DMS53 (cell line): ENCODE data around the gene MMP3.

Source experiments
- DNase-seq: peaks from one replicate; lab custom pipeline; 2025; lab: John Stamatoyannopoulos, UW

The MMP3 gene

GRCh38 chr11:102788334-102788995 lies 54.9 kb downstream of the MMP3 start:
- no peak for DNase-seq
